HG03196 (cell line): ENCODE data around the gene GCN1.

Source experiments
- ATAC-seq: cut with Tn5 transposase; IDR thresholded peaks from one replicate; pipeline ENCODE4 v1.9.1; 2021; ENCODE audit not compliant: unreplicated experiment

GCN1 gene

DNA sequence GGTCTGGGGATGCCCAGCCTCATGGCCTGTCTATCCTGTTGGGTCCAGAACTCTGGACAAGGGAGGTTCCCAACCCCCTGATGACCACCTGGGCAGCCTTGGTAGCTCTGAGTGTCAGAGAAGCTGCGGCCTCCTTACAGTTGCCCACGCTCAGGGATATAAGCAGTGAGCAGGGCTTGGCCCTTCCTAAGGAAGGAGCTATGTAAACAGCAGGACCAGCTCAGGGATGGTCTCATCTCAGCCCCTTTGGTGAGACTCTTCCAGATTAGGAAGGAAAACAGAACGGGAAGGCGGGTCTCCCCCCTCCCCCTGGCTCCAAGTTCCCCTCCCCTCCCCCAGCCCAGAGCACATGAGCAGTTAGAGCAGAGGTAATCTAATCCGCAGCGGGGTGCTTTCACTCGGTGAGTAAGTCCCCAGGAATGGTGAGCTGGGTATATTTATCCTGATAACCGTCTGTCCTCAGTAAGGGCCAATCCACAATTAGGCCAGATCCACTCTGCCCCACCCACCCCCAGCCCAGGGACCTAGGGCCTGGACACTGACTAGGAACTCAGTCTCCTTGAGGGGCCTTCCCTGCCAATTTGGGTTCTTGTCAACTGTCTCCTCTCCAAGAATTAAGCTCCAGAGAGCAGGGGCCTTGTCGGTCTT is 35.9 kb upstream of the GCN1 start:
- no peak for ATAC-seq

DNA sequence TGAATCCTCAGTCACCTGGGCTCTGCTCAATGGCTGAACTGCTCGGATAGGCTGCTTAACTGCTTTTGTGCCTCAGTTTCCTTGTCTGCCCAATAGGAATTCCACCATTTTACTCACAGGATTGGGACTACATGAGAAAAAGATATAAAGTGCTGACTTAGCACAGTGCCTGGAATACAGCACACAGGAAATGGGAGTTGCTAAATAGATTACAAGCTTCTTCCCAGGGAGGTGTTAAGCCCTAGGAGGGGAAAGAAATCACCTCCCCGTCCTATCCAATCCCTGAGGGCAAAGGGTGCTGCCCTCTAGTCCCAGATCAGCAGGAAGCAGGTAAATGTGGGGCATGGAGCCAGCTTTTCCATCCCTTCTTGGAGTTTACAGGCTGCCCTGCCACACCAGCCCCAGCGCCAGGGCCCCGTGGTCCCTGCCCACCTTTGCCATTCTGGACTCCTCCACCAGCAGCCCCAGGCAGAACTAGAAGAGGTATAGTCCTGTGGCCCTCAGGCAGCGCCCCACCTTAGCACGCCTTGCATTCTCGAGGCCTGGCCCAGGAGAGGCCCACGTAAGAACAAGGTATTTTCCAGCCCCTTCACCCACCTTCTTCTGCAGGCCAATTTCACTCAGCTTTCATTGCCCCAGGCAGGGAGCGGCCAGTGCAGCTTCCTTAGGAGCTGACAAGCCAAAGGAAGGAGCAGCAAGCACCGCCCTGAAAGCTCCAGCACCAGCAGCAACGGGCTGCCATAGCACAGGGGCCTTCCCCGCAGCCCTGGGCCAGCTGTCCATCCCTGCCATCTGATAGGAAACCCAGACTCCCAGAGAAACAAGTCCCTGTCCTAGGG is 35.2 kb upstream of the GCN1 start:
- no peak for ATAC-seq

DNA sequence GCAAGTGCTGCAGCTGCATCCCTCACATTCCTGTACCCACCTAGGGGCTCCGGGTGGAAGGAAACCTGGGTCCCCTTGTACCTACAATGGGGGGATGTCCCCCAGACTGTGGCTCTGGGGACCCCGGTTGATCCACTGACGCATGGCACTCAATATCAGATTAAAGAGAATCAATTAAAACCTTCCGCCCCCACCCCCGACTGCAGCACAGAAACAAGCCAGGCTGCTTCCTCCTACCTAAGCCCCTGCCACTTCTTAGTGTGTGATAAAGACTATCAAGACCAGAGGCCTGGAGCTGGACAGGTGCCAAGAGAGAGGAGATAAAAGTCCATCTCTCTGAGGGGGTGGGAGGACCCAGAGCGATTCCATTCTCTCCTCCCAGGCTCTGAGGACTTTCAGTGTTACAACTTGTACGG is 34.6 kb upstream of the GCN1 start:
- ATAC-seq = no peak

DNA sequence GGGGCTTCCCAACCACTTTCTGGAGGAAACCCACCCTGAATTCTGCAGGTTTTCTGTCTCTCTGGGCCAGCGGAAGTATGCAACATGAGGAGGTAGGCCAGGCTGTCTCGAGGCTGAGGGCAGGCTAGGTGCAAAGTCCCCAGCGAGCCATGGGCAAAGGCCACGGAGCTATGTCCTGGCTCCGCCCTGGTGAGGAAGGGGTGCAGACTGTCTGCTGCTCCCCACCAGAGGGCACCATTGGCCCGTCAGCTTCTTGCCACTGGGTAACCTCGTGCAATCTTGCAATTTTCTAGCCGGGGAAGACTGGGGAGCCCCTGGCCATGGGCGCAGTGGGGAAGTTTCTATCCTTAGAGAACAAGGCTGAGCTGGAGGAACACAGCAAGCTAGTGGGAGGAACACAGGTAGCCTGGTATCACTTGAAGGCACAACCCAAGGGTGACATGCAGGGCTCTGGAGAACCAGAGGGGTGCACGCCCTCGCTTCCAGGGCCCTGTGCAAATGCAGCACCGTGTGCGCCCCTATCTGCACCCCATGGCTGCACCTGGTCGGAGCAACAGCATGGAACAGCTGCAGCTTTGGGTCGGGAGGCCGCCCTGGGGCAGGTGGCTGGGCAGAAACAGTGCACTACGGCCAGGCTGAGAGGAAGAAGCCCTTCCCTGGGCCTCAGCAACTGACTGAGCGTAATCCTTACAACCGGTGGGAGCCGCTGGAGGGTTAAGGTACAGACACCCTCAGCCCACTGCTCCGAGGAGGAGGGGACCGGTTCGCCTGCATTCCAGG is 34.0 kb upstream of the GCN1 start:
- ATAC-seq = peak; percentile 65

DNA sequence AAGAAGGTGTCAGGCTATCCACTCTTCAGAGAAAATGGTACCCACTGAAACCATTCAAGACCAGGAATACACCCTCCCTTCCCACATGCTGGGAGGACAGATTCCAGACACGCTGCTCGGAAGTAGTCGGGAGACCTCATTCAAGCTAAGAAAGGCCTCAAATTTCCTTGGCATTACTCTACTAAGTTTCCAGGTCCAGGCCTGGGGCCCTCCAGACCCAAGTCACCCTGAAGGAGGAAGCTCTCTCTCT is 33.5 kb upstream of the GCN1 start:
- ATAC-seq = no peak

DNA sequence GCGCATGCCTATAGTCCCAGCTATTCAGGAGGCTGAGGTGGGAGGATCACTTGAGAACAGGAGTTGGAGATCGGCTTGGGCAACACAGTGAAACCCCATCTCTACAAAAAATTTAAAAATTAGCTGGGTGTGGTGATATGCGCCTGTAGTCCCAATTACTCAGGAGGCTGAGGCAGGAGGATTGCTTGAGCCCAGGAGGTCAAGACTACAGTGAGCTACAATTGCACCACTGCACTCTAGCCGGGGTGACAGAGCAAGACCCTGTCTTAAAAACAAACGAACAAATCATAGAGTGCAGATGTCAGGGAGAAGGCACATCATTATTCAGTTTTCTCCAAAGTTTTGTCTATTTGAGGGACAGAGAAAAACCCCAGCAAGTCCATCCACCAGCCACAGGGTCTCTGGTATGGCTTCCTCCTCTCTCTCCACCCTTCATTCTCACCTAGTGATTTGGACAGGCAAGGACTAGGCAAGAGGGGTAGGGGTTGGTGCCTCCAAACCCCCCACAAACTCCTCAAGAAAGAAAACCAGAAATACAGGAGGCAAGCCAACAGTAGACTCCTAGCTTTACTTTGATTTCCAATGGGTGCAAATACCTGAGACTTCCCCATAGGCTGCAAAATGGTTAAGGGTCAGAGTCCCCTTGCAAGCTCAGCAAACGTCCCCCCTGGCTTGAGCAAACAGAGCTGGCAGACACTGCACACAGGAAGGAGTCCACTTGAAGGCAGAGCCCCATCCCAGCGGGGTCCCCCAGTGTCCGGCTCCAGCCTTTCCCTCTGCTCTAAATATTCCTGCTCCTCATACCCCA is 32.9 kb upstream of the GCN1 start:
- no peak for ATAC-seq

DNA sequence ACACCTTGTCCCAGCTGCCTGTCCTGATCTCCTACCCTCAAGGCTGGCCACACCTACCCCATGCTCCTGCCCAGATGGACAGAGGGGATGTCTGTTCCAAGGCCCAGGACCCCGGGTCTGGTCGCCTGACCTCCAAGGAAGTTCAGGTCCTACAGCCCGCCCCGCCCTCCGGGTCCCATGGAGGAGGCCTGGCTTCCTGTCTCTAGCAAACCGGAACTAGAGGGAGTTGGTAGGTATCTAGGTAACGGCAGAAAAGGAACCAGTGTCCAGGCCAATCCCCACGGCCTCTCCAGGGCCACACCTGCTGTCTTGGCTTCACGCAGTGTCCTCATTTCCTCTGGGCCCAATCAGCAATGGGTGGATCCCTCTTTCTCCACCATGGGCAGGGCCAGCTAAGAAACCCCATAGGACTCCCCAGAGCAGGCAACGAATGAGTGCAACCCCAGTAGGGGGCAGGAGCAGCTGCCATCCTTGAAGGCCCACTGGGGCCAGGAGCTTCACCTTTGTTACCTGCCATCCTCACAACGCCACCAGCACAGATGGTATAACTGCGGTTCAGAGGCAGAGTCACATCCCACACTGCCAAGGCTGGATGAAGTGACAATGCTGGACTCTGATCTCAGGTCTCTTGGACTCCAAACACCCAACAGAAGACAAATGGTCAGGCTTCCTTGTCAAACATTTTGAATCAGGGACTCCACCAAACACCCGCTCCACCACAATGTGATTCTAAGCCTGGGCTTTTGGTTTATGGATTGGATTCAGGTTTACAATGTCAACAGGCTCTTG is 31.5 kb upstream of the GCN1 start:
- ATAC-seq = no peak

DNA sequence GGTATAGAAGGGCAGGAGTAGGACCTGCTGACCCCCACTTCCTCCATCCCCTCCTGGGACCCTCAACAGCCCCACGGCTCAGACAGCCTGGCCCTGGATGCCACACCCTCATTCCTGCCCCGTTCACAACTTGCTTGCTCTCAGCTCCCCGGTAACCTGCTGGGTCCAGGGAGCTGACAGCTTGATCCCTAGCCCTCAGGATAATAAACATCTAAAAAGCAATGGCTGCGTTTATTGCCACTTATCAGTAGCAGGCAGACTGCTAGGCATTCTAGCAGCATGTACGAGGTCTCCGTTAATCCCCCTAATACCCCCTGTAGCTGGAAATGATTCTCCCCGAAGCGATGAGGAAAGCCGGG is 30.7 kb upstream of the GCN1 start:
- ATAC-seq = no peak

DNA sequence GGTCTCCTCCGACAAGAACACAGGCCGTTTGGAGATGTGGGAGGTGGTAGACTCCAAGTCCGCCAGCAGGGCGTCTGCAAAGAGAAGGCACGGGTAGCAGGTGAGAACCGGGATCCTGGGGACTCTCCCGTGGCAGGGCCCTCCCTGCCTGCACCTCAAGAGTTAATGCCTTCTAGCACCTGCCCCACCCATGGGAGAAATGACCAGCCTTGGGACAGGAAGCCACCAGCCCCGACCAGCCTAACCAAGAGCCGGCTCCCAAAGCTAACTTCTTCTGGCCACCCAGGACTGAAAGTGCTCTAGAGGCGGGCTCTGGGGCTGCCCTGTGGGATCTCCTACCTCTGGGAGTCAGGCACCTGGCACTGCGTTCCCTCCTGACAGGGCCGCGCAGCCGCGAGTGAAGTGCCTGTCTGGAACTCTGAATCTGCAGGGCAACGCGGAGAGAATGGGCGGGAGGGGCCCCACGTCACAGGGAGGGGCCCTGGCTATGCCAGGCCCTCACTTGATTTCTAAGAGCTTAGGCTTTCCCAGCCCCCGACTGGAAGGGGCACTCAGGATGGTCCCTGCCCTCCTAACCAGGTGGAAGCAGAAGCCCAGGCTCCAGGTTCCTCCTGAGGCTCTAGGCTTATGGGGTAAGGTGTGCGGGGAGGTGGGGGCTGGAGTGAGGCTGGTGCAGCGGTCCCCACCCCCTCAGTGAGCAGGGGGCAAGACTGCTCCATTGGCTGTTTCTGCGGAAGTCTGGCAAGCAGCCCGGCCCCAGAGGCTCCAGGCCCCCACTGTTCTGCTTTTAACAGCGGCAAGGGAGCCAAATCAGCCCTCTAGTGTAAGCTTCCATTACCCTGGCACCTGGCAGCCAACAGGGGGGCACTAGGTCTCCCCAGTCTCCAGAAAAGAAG is 30.0 kb upstream of the GCN1 start:
- ATAC-seq = no peak

DNA sequence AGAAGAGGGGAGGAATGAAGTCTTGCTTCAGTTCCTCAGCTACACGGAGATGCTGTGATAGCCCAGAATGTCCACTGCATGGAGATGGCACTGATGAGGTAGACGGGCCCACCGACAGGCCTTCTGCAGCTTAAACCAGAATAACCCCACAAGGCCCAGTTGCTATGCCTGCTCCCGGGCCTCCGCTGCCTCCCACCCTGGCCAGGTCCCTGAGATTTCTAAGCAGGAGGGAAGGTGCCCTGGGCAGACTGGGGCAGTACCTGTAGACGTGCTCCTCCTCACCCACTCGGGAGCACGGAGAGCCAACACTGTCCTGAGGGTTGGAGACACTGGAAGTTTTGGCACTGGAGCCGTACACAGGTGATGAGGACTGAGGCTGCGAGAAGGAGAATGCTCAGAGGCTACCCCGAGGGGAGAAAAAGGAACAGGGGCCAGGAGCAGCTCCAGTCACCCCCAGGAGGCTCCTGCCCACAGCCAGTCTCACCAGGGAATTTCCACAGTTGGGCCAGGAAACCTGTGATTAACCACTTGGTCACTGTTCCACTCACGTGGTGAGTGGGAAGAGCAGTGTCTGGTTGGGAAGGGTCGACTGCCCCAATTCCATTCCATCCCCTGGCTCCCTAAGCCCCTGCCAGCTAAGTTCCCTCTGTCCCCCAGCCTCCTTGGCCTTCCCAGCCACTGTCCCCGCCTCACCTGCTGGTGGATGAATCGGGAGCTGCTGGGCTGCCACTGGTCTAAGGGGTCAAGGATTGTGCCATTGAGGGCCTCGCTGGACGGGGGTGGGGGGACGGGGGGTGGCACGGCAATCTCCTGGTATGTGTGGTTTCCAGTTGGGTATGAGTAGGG is 29.2 kb upstream of the GCN1 start:
- ATAC-seq = no peak

DNA sequence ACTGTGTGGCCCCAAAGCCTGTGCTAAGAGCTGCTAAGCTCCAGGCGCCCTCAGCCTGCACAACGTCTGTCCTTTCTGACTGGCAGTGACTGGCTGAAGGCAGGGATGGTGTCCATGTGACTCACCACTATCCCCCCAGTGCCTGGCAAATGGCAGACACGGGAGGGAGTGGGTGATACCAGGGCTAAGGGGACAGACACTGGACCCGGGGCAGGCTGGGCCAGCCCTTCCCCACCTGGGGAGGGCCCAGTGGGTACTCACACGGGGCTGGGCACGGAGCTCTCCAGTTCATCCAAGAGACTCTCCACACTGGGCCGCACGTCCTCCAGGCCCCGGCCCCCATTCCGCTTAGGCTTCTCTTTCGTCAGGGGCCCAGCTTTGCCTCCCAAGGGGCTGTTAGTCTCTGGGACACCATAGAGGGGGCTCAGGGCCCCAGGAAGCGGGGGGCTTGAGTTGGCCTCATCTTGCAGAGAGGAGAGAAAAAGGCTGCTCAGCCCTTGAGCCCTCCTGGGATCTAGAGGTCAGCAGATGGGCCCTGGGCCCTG is 27.8 kb upstream of the GCN1 start:
- no peak for ATAC-seq

DNA sequence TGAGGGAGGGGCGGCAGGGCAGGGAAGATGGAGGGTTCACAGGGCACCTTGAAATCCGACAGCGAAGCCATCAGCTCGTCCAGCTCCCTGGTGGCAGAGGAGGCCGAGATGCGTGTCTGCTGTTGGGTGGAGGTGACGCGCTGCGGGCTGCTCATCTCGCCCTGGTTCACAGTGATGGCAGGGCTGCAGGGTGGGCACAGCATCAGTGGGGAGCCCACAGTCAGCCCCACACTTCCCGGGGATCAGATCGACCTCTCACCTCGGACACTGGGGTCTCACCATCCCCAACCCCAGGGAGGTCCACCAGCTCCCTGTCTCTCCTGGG is 27.0 kb upstream of the GCN1 start:
- no peak for ATAC-seq

DNA sequence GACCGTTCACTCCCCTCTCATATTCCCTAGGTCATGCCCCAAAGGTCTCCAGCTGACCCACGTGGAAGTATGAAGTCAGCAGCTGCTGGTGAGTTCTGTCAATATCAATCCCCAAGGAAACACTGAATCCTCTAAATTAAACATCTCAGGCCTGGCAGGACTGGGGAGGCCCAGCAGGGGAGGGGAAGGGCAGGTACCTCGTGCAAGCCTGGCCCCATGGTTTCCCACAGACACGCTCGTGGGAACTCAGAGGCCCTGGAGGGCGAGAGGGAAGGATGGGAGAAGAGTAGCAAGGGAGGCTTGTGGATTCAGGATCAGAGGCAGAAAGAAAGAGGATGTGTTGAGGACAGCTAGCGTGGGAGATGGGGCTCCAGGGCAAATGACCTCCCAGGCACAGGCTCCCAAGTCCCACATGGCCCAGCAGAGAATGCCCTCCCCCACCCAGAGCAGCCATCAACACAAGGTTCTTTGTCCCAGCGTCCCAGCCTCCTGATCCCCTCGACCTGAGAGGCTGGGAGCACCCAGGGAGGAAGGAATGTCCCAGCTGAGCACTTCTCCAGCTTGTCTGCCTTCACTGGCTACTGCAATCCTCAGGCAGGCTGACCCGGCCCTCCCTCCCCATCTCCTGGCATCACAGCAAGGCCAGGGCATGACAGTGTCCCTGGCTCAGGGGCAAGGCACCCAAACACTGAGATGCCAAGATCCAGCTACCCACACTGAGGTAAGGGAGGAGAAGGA is 26.5 kb upstream of the GCN1 start:
- no peak for ATAC-seq

DNA sequence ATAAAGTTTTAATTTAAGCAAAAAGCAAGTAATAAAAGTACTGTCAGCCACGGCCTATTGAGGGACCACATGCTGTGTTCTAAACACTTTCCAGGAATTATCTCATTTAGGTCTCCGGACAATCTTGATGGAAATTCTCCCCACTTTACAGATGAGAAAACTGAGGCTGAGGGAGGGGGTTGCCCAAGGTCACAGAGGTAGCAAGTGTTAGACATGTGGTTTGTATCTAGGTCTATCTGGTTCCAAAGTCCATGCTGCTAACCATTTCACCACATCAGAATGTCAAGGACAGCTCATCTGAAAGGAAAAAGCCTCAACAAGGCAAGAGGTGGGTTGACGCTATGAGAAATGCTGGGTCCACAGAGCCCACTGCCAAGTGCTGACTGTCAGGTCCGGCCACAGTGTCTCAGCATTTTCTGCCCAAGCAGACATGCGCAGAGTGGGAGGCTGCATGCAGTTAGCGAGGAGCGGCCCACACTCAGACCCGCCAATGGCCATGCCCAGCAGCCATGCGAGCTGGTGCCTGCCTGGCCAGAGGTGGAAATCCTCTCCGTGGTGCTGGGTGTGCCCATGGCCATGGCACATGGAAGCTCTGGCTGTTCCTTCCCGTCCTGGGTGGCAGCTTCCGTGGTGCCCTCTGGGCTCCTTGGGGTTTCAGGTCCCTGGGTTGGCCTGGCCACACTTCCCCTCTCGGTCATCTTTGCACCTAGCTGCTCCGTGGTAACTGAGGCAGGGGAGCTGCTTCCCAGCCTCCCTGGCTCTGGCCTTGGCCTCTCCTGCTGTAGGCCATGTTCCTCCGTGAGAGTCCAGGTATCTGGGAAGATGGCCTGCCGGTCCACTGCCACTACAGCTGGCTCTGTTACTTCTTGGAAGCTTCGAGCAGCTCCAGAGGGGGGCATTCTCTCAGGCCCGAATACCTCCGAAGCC is 24.4 kb upstream of the GCN1 start:
- no peak for ATAC-seq

DNA sequence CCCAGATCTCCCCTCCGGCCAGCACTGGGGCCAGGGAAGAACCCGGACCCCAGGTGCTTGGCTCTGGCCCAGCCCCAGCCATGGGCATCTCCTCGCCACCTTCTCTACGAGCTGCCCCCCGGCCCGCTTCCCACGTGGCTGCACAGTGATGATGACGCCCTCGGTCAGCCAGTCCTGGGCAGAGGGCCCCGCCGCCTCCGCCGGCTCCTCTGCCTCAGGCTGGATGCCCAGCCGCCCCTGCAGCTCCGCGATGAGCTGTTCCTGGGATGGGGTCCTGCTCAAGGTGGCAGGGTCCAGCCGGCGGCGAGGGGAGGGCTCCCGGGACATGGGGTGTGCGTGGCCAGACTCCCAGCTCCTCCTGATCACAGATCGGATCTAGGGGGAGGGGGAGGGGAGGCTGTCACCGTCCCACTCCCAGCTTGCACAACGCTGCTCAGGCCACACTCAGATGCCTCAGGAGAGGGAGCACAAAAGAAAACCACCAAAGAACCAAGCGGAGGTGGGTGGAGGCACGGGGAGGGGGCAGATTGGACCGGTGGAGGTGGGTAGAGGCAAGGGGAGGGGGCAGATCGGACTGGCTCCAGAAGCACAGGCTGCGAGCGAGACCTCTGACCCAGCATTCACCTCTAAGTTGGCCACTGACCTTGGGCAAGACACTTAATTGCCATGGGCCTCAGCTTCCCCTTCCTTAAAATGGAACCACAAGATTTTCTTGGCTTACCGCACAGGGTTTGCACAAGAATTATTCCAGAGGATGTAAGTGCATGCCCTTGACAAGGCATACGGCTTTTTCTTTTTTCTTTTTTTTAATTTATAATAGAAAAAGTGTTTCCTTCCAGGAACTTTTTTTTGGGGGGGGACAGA is 22.5 kb upstream of the GCN1 start:
- no peak for ATAC-seq
